Hepatocyte (in vitro differentiated cells): ENCODE results near the gene KIRREL3. TPM values are rescaled to one million over a fixed set of nuclear protein-coding genes. Genes with fewer than 3 reads are reported as not detected.

Experiments used
- DNase-seq: peaks from one replicate; pipeline ENCODE4 v3.0.0-alpha.2; 2016; ENCODE audit warnings: low spot score
- H2AFZ ChIP-seq: fragments of 200-600 bp; sonication (generic); 2 replicates; pipeline ENCODE4 v1.6.0; 2016; ENCODE audit warnings: antibody characterized with exemption, mild to moderate bottlenecking
- H3K27ac ChIP-seq: fragments of 200-600 bp; sonication (generic); 2 replicates; pipeline ENCODE4 v1.5.1; 2016; ENCODE audit warnings: mild to moderate bottlenecking
- H3K27me3 ChIP-seq: fragments of 200-600 bp; sonication (generic); 2 replicates; pipeline ENCODE4 v1.6.1; 2016
- H3K36me3 ChIP-seq: fragments of 200-600 bp; sonication (generic); replicated peaks from 2 replicates; pipeline ENCODE4 v1.5.1; 2016; ENCODE audit warnings: low read depth; ENCODE audit not compliant: insufficient read depth
- H3K4me1 ChIP-seq: fragments of 200-600 bp; sonication (generic); 2 replicates; pipeline ENCODE4 v1.5.1; 2016; ENCODE audit warnings: mild to moderate bottlenecking, moderate library complexity; ENCODE audit not compliant: insufficient read depth
- H3K4me2 ChIP-seq: fragments of 200-600 bp; sonication (generic); 2 replicates; pipeline ENCODE4 v1.6.0; 2016
- H3K4me3 ChIP-seq: fragments of 200-600 bp; sonication (generic); 2 replicates; pipeline ENCODE4 v1.5.1; 2016; ENCODE audit warnings: mild to moderate bottlenecking
- H3K79me2 ChIP-seq: fragments of 200-600 bp; sonication (generic); 2 replicates; pipeline ENCODE4 v1.6.0; 2017; ENCODE audit warnings: mild to moderate bottlenecking
- H3K9me2 ChIP-seq: fragments of 200-600 bp; sonication (generic); replicated peaks from 2 replicates; pipeline ENCODE4 v1.6.0; 2017; ENCODE audit warnings: mild to moderate bottlenecking; ENCODE audit not compliant: insufficient read depth
- H3K9me3 ChIP-seq: fragments of 200-600 bp; sonication (generic); 2 replicates; pipeline ENCODE4 v1.5.1; 2016; ENCODE audit warnings: low read depth, mild to moderate bottlenecking
- H4K20me1 ChIP-seq: fragments of 200-600 bp; sonication (generic); 2 replicates; pipeline ENCODE4 v1.6.0; 2016; ENCODE audit warnings: mild to moderate bottlenecking; ENCODE audit not compliant: insufficient read depth, poor library complexity, severe bottlenecking
- CTCF ChIP-seq: fragments of 200-600 bp; sonication (generic); IDR thresholded peaks from 2 replicates; pipeline ENCODE4 v1.5.1; 2016; ENCODE audit warnings: antibody characterized with exemption, mild to moderate bottlenecking; ENCODE audit not compliant: poor library complexity
- EZH2 ChIP-seq: fragments of 200-600 bp; sonication (generic); IDR thresholded peaks from 2 replicates; pipeline ENCODE4 v1.6.1; 2016; ENCODE audit warnings: antibody characterized with exemption, mild to moderate bottlenecking, borderline replicate concordance
- EZH2phosphoT487 ChIP-seq: fragments of 200-600 bp; sonication (generic); IDR thresholded peaks from one replicate; pipeline ENCODE4 v1.6.1; 2018; ENCODE audit warnings: antibody characterized with exemption, mild to moderate bottlenecking, low read depth, moderate library complexity; ENCODE audit not compliant: unreplicated experiment, severe bottlenecking
- WGBS: methylation state at CpG from one replicate; pipeline ENCODE4 v1.1.6; 2016; ENCODE audit warnings: low lambda C conversion rate; ENCODE audit errors: missing lambda C conversion rate; 5-methylcytosine and 5-hydroxymethylcytosine counted together
- polyA plus RNA-seq: library from polyadenylated mRNA; unstranded; fragments of >200 nt; fragmentation: Nextera tagmentation; extraction: Ambion mirVana; gene quantifications from 2 replicates; pipeline ENCODE4 v1.2.1, GENCODE V29; 2016
- total RNA-seq: library from RNA; depleted of rRNA; stranded (reverse); fragments of >200 nt; gene quantifications from 2 replicates; pipeline ENCODE4 v1.2.3, GENCODE V29; 2014

Gene KIRREL3
- total and polyA plus RNA-seq, 2 experiments from 2014 or later = 0.33 to 0.86 TPM

DNA sequence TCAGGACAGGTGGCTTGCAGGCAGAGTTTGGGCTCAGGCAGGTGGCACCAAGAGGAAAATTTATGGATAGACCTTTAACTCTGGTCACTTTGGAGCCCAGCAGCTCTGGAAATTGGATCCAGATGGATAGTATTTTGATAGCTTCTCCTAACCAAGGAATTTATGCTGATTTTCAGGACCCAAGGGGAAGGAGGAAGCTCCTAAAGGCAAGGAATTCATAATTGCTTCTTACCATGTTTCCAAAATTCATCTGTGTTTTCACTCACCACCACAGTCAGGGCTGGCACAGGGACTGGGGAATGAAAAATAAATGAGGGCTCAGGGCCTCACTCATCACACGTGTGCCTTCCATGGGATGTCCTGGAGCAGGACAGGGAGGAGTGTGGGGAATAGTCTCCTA is 327.3 kb downstream of the KIRREL3 start:
- Histone ChIP-seq H3K4me2 (no peak overlapping the region), H3K27me3 (peaks cover 15% of the 10 kb centered on the region), H2AFZ (no peak overlapping the region), H3K4me3 (no peak overlapping the region), H3K79me2 (no peaks in the 10 kb centered on the region), H3K9me2 (no peaks in the 10 kb centered on the region), H3K36me3 (no peaks in the 10 kb centered on the region), H4K20me1 (no peaks in the 10 kb centered on the region), H3K9me3 (no peaks in the 10 kb centered on the region), H3K27ac (no peak overlapping the region), H3K4me1 (no peaks in the 10 kb centered on the region)
- WGBS = 90% methylated on average over 1 of the region's 1 CpG
- DNase-seq = no peak
- TF ChIP-seq CTCF (no peak), EZH2phosphoT487 (no peak), EZH2 (no peak)

GRCh38 chr11:126669416-126669815 is 331.2 kb downstream of the KIRREL3 start:
- TF ChIP-seq EZH2phosphoT487 (no peak), EZH2 (no peak), CTCF (no peak)
- Histone ChIP-seq H3K36me3 (no peaks in the 10 kb centered on the region), H2AFZ (no peak overlapping the region), H3K4me3 (no peak overlapping the region), H3K9me3 (no peaks in the 10 kb centered on the region), H3K4me1 (no peaks in the 10 kb centered on the region), H3K4me2 (no peak overlapping the region), H3K27me3 (peaks cover 36% of the 10 kb centered on the region), H4K20me1 (no peaks in the 10 kb centered on the region), H3K79me2 (no peaks in the 10 kb centered on the region), H3K27ac (no peak overlapping the region), H3K9me2 (no peaks in the 10 kb centered on the region)
- 52% methylated on average over 5 of the region's 5 CpGs for WGBS
- no peak for DNase-seq

DNA sequence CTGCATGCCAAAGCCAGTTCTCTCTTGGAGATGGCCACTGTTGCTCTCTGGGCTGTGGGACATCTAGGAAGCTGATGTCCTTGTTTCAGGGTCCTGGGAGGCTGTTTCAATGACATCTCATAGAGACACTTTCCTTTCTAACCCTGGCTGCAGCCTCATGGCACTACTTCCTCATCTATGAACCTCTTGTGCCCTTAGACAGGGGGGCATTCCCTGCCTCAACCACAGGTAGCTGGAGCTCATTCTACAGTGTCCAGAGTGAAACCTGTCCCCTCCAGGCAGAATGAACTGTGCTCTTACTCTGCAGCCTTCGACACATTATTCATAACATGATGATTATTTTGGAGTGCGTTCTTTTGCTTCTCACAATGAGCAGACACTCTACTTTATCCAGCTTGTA is 335.9 kb downstream of the KIRREL3 start:
- no peak for DNase-seq
- Histone ChIP-seq H3K9me3 (no peaks in the 10 kb centered on the region), H4K20me1 (no peaks in the 10 kb centered on the region), H3K4me3 (no peak overlapping the region), H3K4me1 (no peaks in the 10 kb centered on the region), H3K36me3 (no peaks in the 10 kb centered on the region), H3K27ac (no peak overlapping the region), H3K9me2 (no peaks in the 10 kb centered on the region), H2AFZ (no peak overlapping the region), H3K27me3 (peaks cover 21% of the 10 kb centered on the region), H3K79me2 (no peaks in the 10 kb centered on the region), H3K4me2 (no peak overlapping the region)
- TF ChIP-seq CTCF = no peak
- no peak for TF ChIP-seq EZH2
- no peak for TF ChIP-seq EZH2phosphoT487
- WGBS = 91% methylated on average over 2 of the region's 2 CpGs
